Measurements from ENCODE around the gene PLAC8.

The PLAC8 gene

GRCh38 chr4:83110970-83111750 is 3.4 kb downstream of the PLAC8 start:
- no peak for TF ChIP-seq CTCF (IDR thresholded peaks at IDR 0.05)

GRCh38 chr4:83110223-83110945 is 4.1 kb downstream of the PLAC8 start:
- peak; percentile 80 for TF ChIP-seq CTCF (IDR thresholded peaks at IDR 0.05)

GRCh38 chr4:83109480-83110222 is 4.9 kb downstream of the PLAC8 start:
- no peak for TF ChIP-seq CTCF (IDR thresholded peaks at IDR 0.05)

- no peak for TF ChIP-seq CTCF (IDR thresholded peaks at IDR 0.05)
Observed at GRCh38 chr4:83108101-83108861, 6.2 kb downstream of the PLAC8 start.

- no peak for TF ChIP-seq CTCF (IDR thresholded peaks at IDR 0.05)
Observed at GRCh38 chr4:83107631-83108030, 6.9 kb downstream of the PLAC8 start.

- TF ChIP-seq CTCF (IDR thresholded peaks at IDR 0.05) = no peak
Observed at GRCh38 chr4:83104991-83105390, 9.5 kb downstream of the PLAC8 start.

GRCh38 chr4:83096397-83096796 is 18.1 kb downstream of the PLAC8 start:
- no peak for TF ChIP-seq CTCF (IDR thresholded peaks at IDR 0.05)

All from LNCAP (cell line).